ENCODE measurements around the gene AMDHD1. TPM values are rescaled to one million over a fixed set of nuclear protein-coding genes. Genes with fewer than 3 reads are reported as not detected.

The AMDHD1 gene, protein sequence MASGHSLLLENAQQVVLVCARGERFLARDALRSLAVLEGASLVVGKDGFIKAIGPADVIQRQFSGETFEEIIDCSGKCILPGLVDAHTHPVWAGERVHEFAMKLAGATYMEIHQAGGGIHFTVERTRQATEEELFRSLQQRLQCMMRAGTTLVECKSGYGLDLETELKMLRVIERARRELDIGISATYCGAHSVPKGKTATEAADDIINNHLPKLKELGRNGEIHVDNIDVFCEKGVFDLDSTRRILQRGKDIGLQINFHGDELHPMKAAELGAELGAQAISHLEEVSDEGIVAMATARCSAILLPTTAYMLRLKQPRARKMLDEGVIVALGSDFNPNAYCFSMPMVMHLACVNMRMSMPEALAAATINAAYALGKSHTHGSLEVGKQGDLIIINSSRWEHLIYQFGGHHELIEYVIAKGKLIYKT
- not detected for total RNA-seq

DNA sequence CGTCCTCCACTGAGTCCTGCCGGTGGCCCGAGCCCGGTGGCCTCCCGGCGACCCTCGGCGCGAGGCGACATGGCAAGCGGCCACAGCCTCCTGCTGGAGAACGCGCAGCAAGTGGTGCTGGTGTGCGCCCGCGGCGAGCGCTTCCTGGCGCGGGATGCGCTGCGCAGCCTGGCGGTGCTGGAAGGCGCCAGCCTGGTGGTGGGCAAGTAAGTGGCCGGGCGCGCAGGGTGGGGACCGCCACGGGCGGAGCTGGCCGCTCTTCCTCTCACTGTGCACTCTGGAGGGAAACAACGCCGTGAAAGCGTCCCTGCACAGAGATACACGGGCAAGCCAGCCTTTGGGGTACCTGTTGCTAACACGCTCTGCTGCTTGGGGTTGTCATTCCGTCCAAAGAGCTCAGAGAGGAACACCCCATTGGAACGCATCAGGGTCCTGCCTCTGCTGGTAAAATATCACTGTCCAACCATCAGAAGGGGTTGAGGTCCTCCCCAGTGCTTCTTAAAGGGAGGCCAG is at the start of gene AMDHD1:
Gene AMDHD1, plus strand, starts transcription at position 2 of the 513 bp plus-strand sequence. Its CDS starts 68 bp downstream, at position 70.
- peak; percentile 61 for DNase-seq

DNA sequence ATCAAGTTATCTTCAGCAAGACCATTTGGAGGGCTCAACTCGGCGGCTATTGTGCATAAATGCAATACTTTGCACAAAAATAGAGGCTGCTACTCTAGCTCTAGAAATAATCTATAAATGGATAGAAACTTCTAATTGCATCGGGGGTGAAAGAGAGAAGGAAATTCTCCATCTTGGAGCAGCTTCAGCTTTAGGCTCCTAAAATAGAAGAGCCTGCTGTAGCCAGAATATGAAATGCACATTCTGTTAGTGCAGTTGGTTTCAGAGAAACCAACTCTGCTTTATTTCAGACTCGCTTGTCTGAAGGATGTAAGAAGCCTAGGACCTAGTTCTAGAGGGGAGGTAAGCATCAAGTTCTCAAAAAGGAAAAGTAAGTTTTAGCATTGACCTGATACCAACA is 46.3 kb upstream of the AMDHD1 start:
- no peak for DNase-seq

DNA sequence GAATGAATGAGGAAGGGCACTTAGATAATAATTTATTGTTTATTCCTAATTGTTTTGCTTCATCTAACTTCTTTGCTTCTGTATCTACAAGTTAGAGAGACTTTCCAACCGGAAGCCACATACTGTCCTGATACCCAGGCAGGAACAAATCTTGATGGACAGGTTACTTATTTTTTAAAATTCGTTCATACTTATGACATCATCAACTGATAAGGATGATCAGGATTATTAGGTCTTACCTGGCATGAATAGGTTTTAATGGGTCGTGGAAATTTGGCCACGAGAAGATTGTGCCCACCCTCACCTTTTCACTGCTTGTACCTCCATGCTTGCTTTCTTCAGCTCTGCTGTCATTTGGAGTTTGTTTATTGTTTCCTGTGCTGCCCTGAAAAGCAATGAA is 45.0 kb upstream of the AMDHD1 start:
- DNase-seq, result no peak

DNA sequence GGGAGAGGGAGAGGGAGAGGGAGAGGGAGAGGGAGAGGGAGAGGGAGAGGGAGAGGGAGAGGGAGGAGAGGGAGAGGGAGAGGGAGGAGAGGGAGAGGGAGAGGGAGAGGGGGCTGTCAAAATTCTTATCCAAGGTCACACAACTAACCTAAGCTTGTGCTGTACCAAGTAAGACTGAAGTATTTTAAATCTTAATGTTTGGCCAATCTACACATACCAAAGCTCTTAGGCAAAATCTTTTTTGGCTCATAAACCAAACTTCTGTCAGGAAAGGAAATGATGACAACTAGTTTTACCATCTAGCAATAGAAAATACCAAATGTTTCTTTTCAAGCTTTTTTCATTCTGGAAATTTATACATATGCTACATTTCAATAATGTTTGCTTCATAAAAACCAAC is 34.6 kb upstream of the AMDHD1 start:
- DNase-seq, result peak; percentile 4

DNA sequence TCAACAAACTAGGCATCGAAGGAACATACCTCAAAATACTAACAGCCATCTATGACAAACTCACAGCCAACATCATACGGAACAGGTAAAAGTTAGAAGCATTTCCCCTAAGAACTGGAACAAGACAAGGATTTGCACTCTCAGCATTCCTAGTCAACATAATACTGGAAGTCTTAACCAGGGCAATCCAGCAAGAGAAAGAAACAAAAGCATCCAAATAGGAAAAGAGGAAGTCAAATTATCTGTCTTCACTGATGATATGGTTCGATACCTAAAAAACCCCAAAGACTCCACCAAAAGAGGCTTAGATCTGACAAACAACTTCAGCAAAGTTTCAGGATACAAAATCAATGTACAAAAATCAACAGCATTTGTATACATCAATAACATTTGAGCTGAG is 33.3 kb upstream of the AMDHD1 start:
- no peak for DNase-seq

DNA sequence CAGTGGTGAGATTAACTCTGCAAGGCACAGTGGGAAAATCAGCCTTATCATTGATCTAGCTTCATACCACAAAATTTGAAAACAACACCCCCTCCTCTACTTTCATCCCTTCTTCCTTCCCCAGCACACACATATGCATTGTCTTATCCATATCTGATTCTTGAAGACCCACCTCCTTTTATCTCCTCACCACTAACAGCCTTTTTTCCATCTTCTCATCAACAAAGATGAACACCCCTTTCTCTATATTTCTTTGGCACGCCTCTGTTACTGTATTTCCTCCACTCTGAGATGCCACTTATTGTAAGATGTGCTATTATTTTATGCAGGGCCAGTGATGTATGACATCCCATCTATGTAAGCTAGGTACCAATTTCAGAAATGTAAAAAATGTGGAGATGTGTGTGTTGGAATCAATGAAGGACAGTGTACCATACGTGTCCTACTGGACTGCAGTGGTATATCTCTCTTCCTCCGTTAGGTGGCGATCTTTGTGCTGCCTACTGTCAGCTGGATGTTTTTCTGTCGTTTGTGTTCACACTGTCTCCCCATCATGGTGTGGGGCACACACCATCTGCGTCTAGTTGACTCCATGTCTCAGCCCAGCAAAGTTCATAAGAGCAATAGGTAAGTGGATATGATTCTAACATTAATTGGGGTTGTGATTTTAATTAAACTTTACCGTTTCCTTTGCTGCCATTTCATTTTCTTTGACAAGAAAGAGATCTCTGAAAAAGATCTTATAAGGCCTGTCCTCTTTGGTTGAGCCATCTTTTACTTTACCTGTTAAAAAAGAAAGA is 24.7 kb upstream of the AMDHD1 start:
- DNase-seq, result peak; percentile 53

DNA sequence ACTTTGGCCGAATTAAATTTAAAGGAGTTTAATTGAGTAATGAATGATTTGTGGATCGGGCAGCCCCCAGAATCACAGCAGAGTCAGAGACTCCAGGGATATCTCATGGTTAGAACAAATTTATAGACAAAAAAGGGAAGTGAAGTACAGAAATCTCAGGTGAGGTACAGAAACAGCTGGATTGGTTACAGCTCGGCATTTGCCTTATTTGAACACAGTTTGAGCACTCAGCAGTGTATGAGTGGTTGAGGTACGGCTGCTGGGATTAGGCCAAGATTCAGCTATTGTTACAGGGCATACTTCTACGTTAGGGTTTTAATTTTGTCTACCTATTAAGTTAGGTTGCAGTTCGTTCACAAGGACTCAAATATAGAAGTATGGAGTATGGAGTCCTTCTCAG is 24.0 kb upstream of the AMDHD1 start:
- no peak for DNase-seq

DNA sequence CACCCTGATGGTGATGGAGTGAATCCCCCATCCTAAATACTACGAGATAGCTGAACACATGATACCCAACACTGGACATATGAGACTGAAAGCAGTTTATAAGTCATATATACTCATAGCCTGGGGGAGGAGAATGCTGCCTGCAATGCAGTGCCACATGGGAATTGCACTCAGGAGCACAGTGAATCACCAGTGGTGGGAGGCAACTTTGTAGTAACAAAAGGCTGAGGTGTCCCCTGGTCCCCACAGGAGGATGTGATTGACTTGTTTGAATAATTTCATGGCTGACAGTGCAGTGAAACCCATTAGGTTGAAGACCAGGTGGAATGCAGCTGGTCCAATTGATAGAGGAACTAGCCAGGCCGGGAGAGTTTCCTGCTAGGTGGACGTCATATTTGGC is 20.9 kb upstream of the AMDHD1 start:
- no peak for DNase-seq

DNA sequence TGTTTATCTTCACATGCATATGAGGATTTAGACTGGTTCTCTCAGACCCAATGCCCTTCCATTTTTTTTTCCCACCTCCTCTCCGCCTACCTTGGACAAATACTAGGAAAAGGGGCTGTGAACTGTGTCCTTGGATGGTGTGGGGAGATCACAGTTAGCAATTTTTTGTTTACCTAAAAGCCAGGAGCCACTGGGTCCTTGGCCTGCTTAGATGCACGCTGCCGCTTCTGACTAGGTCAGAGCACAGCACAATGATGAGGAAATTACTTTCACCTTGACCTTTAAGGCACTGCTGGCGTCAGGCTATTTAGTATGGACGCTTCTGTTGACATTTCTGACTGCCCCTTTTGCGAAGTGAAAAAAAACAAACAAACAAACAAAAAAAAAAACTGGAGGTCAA is 2.6 kb upstream of the AMDHD1 start:
- no peak for DNase-seq

DNA sequence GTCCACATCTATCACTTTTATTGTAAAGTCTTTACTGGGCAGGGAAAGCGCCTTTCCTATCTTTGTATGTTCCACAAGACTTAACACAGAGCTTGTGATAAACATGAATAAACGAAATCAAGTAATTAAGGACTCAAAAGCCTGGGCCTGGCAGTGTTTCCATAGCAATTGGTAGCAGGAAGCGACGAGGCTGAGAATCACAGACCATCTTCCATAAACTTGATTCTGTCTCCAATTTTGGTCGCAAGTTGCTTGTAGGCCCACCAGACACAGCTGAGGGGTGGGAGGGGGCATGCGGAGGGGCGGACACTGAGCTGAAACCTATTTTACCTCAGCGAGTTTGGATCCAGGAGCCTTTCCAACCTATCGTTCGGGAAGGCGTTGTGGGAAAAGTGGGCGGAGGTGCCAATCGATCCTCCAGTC is 1.0 kb upstream of the AMDHD1 start:
- peak; percentile 21 for DNase-seq

DNA sequence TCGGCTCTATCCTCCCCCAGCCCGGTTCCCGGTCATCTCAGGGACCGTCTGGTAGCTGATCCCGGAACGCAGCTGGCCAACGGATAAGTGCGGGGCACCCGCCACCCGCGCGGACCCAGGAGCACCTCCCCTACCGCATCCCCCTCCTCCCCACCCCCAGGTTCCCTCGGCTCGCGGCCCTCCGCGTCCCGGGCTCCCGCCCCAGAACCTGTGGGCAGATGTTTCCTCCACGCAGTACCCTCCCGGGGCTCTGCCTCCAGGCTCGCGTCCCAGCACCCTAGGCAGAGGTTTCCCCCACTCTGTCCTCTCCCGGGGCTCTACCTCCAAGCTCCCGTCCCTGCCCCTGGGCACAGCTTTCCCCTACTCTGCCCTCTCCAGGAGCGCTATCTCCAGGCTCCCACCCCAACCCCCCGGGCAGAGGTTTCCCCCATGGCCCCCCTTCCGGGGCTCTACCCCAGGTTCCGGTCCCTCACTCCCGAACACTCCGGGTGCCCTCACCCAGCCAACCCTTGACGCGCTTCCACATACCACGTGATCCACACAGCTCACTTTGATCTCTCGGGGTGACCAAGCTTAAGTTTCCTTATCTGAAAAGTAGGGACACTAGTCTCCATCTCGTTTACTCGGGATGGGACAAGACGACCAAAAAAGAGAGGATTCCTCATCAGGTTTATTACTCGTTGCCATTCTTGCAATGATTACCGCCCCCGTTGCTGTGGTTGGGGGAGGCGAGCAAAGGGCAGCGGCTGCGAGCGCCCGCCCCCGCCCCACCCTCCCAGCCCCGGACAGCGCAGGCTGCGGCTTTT is 404 bp upstream of the AMDHD1 start, which contains the start of gene CCDC38:
Gene CCDC38, minus strand, starts transcription at position 91 of the 806 bp plus-strand sequence. CDS start 6,105 bp downstream, outside the sequence.
- DNase-seq, result peak; percentile 83

DNA sequence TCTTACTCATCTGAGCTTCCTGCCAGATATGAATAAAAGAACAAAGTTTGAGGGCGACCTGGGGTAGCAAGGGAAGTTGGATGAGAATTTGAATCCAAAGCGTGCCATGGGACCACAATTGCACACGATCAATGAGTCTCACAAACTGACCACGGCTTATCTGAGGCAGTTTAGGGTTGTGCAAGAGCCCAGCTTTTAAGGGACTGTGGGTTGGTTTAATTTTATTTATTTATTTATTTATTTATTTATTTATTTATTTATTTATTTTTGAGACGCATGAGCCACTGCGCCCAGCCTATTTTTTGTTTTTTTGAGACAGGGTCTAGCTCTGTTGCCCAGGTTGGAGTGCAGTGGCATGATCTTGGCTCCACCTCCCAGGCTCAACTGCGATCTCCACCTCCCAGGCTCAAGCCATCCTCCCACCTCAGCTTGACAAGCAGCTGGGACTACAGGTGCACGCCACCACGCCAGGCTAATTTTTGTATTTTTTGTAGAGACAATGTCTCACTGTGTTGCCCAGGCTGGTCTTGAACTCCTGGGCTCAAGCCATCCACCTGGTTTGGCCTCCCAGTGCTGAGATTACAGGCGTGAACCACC is 1.1 kb downstream of the AMDHD1 start:
- no peak for DNase-seq

DNA sequence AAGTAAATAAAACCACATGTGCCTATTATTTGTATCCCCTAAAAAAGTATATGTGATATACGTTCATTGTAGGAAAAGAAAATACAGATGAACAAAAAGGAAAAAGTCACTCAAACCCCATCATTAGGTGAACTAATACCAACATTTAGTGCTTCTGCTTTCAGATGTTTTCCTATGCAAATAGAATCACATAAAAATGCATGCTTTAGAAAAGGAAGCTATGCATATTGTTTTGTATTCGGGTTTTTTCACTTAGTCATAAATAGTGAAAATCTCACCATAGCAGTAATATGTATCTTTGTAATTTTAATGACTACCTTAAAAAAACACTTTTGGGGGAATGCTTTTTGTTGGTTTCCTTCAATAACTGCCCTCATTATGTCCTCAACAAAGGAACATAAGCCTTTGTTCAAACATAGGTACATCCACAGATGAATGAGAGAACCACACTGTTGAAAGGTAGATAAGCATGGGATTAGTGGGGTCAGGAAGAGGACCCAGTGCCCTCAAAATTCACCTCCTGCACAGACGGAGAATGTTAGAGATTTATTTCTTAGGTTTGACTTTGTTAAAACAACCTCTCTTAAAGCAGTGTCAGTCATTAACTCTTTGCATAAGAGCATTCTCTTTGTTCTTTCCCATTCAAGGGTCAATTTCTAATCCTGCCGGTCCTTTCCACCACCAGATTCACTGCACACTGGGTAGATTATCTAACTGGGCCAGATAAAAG is 6.5 kb downstream of the AMDHD1 start:
- no peak for DNase-seq

DNA sequence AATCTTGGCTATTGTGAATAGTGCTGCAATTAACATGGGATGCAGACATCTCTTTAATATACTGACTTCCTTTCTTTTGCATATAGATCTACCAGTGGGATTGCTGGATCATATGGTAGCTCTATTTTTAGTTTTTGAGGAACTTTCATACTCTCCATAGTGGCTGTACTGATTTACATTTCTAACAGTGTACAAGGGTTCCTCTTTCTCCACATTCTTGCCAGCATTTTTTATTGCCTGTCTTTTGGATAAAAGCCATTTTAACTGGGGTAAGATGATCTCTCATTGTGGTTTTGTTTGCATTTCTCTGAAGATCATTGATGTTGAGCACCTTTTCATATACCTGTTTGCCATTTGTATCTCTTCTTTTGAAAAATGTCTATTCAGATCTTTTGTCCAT is 8.4 kb downstream of the AMDHD1 start:
- DNase-seq, result no peak

DNA sequence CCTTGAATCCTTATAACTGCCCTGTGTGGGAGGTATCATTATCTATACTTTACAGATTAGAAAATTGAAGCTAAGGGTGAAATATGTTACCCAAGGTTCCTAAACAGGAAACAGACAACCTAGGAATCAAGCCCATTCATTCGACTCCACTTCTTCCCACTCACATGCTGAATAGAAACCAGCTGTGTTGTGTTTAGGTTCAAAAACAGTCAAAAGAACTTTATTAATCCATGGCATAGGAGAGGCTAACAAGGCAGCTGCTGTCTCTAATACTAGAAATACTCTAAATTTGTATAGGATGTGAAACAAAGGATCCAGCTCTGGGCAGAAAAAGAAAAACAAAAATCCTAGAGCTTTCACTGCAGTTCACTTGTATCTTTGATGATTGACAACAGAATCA is 9.9 kb downstream of the AMDHD1 start:
- no peak for DNase-seq

DNA sequence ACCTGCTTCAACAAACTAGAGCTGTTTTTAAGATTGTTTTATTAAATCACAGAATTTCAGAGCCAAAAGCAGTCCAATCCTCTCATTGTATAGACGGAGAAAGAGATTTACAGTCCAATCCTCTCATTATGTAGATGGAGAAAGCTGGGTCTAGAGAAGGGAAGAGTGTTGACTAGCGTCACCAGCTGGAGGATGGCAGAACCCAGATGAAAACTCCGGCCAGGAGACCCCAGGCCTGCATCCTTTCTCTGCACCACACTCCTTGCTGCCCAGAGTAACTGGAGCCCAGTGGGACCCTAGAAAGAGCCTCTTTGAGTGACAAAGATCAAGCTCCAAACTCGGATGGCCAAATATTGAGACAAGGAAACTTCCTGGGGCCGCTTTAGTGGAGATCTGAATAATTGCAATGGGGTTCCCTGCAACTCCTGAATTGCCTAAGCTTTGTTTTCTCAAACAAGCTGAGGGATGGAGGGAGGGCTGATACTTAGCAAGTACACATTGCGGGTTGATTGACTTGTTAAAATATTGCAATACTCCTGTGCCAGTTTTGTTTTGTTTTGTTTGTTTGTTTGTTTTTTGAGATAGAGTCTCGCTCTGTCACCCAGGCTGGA is 12.5 kb downstream of the AMDHD1 start:
- no peak for DNase-seq

DNA sequence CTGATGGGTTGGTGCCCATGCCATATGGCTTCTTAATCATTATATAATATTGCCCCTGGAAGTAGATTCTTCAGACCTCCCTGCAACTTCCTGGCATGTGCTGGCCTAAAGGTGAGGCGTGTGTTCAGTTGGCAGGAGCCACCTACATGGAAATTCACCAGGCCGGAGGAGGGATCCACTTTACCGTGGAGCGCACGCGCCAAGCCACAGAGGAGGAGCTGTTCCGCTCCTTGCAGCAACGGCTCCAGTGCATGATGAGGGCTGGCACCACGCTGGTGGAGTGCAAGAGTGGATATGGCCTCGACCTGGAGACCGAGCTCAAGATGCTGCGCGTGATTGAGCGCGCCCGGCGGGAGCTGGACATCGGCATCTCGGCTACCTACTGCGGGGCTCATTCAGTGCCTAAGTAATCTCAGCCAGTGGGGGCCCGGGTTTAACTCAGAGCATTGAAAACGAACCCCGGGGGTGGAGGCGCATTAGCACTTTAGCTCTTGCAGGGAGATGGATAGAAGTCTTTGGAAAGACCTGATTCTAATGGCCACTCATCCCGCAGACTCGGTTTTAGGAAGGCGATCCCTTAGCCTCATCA is 13.5 kb downstream of the AMDHD1 start:
- no peak for DNase-seq

DNA sequence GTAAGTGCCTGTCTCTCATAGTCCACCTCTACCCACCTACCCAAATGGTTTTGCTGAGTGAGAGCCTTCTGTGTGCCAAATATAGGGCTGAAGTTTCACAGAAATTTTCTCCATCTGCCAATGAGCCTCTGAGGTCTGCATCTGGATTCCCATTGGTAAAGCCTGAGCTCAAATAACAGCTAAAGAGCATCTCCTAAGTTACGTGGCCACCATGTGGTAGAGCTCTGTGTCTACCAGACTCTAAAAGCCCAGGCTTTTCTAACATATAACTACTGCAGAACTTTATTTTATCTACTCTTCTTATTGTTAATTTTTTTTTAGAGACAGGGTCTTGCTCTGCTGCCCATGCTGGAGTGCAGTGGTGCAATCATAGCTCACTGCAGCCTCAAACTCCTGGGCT is 16.0 kb downstream of the AMDHD1 start:
- peak; percentile 12 for DNase-seq

DNA sequence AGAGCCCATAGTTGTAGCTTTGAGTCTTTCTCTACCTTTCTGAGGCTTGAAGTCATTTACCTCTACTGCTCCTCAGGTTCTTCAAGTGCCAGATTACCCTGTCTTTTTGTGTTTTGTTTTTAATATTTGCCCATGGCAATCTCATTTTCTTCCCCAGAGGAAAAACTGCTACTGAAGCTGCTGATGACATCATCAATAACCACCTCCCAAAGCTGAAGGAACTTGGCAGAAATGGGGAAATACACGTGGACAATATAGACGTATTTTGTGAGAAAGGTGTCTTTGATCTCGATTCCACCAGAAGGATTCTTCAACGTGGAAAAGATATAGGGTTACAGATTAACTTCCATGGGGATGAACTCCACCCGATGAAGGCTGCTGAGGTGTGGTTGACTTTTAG is 17.1 kb downstream of the AMDHD1 start:
- DNase-seq, result no peak

DNA sequence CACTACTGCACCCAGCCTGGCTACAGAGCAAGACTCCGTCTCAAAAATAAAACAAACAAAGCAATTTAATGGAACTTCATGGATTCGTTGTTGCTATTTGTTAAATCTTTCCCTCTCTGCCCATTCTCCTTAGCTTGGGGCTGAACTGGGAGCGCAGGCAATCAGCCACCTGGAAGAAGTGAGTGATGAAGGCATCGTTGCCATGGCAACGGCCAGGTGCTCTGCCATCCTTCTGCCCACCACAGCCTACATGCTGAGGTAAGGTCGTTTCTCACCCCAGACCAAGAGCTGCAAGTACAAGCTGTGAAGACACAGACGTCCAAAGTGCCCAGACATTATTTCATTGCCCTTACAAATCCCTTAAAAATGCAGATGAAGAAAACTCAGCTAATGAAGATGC is 19.1 kb downstream of the AMDHD1 start:
- DNase-seq, result no peak
